Breast epithelium (tissue), 3 donors: ENCODE results near the gene CDH4.

Experiments
- CTCF ChIP-seq, 3 donors: fragments of 450-650 bp; IDR thresholded peaks; one replicate each; pipeline ENCODE4 v1.5.1; 2016 to 2017; ENCODE audit warnings: antibody characterized with exemption in 3 of 3, mild to moderate bottlenecking in 3 of 3, moderate library complexity in 3 of 3
- POLR2AphosphoS5 ChIP-seq, 3 donors: sonication (generic); formaldehyde crosslinking; IDR thresholded peaks; one replicate each; pipeline ENCODE4 v1.6.1; 2017; ENCODE audit warnings: antibody characterized with exemption in 3 of 3

- no peak for TF ChIP-seq CTCF (IDR thresholded peaks at IDR 0.05)
- no peak for TF ChIP-seq POLR2AphosphoS5 (IDR thresholded peaks at IDR 0.05)
These were observed 712.9 kb downstream of the CDH4 start for GRCh38 chr20:61964675-61965605.
